Measurements from ENCODE around the gene GNA15. TPM values are rescaled to one million over a fixed set of nuclear protein-coding genes. Genes with fewer than 3 reads are reported as not detected.

The GNA15 gene
- total and polyA plus RNA-seq, 9 donors = 1.5 to 3.9 (median 2.1) TPM

DNA sequence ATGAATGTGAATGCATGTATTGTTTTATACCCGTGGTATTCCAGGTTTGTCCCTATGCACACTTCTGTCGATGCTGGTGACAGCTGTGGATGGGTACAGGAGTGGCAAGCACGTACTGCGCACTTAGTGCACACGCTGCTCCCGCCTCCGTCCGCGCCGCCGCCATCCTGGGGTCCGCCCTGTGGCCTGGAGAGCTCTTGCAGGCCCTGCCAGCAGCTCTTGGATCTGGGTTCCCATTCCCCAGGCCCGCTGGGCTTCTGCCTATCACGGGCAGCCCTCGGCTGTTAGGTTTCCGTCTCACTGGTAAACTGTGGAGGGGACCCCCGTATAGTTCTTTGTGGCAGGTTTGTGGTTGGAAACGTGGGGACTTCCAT is 37.7 kb upstream of the GNA15 start:
- no peaks in the 10 kb centered on the region for H3K9me3 ChIP-seq (replicated peaks; ENCODE audit: control insufficient read depth, low read depth, low read length)
- peak overlapping the region; percentile 78 for H3K27ac ChIP-seq (ENCODE audit: low read length)
- peaks cover 3% of the 10 kb centered on the region for H3K36me3 ChIP-seq (ENCODE audit: control insufficient read depth, insufficient read depth, low read length)
- H3K27me3 ChIP-seq (ENCODE audit: control insufficient read depth, insufficient read depth, low read length) = no peaks in the 10 kb centered on the region
- WGBS (ENCODE audit: insufficient coverage) = 72% methylated on average over 18 of the region's 18 CpGs
- no peak for DNase-seq
- H3K4me3 ChIP-seq (ENCODE audit: low read length) = no peak overlapping the region
- peaks cover 60% of the 10 kb centered on the region for H3K4me1 ChIP-seq (ENCODE audit: control insufficient read depth, insufficient read depth, low read length)

- H3K27me3 ChIP-seq (ENCODE audit: control insufficient read depth, insufficient read depth, low read length) = no peaks in the 10 kb centered on the region
- WGBS (ENCODE audit: insufficient coverage) = 40% methylated on average over 40 of the region's 40 CpGs
- peaks cover 63% of the 10 kb centered on the region for H3K4me1 ChIP-seq (ENCODE audit: control insufficient read depth, insufficient read depth, low read length)
- H3K9me3 ChIP-seq (replicated peaks; ENCODE audit: control insufficient read depth, low read depth, low read length) = no peaks in the 10 kb centered on the region
- no peak for DNase-seq
- no peak overlapping the region for H3K4me3 ChIP-seq (ENCODE audit: low read length)
- H3K36me3 ChIP-seq (ENCODE audit: control insufficient read depth, insufficient read depth, low read length) = peaks cover 3% of the 10 kb centered on the region
- peak overlapping the region; percentile 78 for H3K27ac ChIP-seq (ENCODE audit: low read length)
Measured at GRCh38 chr19:3098515-3099346, 37.1 kb upstream of the GNA15 start.

GRCh38 chr19:3099347-3100145 is 36.3 kb upstream of the GNA15 start:
- Histone ChIP-seq H3K9me3 (replicated peaks; ENCODE audit: control insufficient read depth, low read depth, low read length) (no peaks in the 10 kb centered on the region), H3K4me1 (ENCODE audit: control insufficient read depth, insufficient read depth, low read length) (peaks cover 71% of the 10 kb centered on the region), H3K36me3 (ENCODE audit: control insufficient read depth, insufficient read depth, low read length) (peaks cover 3% of the 10 kb centered on the region), H3K27me3 (ENCODE audit: control insufficient read depth, insufficient read depth, low read length) (no peaks in the 10 kb centered on the region), H3K4me3 (ENCODE audit: low read length) (no peak overlapping the region), H3K27ac (ENCODE audit: low read length) (peak overlapping the region; percentile 78)
- 82% methylated on average over 28 of the region's 29 CpGs for WGBS (ENCODE audit: insufficient coverage)
- DNase-seq = no peak

DNA sequence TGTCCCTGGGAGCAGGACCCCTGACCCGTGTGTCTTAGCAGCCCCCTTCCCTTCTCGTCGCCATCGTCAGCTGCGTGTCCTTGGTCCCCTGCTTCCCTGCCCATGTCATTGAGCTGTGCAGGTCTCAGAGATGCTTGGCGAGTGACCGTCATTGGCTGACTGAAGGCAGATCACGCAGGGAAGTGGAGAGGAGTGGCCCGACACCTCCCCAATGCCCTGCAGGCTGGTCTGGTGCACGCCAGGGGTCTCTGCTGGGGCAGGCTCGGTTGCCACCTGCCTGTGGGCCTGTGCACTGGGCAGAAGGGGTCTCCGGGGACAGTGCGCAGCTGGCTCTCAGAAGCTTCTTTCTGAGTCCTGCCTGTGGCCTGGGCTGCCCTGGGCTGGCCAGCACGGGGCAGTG is 35.5 kb upstream of the GNA15 start:
- no peak for DNase-seq
- WGBS (ENCODE audit: insufficient coverage) = 78% methylated on average over 13 of the region's 14 CpGs

DNA sequence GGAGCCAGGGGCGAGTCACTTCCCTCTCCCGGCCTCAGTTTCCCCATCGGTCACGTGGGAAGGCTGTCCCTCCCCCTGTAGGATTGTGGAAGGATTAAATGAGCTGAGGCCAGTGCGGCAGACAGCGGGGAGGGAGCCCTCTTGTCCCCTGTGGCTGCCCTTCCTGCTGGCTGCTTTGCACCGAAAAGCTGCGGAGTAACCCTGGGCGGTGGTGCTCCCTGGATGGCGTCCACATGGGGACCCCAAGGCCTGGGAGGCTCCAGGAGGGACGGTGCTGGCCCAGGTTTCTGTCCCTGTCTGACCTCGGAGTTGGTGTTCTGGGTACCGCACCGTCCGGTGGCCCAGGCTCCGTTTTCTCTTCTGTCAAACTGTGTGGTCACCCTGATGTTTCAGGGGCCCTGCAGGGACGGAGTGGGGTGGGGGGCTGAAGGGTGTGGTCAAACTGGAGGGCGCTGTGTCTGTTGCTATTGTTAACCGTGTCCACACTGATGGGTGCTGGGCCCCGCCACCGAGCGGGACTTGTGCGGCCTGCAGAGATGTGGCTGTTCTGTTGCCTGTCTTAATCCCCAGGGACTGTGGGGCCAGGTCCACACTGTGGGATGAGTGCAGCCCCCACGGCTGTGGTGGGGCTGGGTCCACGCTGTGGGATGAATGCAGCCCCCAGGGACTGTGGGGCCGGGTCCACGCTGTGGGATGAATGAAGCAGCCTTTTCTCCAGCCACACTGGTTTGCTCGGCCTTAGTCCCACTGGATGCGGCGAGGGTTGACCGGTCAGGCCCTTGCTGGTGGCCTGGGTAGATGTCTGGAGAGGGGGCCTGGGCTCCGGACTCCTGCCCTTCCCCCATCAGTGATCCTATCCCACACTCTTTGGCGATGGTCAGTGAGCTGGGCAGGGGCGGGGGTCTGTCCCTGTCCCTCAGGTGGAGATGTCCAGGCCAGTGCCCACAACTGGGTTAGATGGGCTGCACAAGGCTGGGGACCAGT is 34.8 kb upstream of the GNA15 start:
- no peaks in the 10 kb centered on the region for H3K9me3 ChIP-seq (replicated peaks; ENCODE audit: control insufficient read depth, low read depth, low read length)
- WGBS (ENCODE audit: insufficient coverage) = 65% methylated on average over 21 of the region's 34 CpGs
- H3K36me3 ChIP-seq (ENCODE audit: control insufficient read depth, insufficient read depth, low read length) = peaks cover 3% of the 10 kb centered on the region
- no peaks in the 10 kb centered on the region for H3K27me3 ChIP-seq (ENCODE audit: control insufficient read depth, insufficient read depth, low read length)
- H3K27ac ChIP-seq (ENCODE audit: low read length) = no peak overlapping the region
- H3K4me3 ChIP-seq (ENCODE audit: low read length) = no peak overlapping the region
- DNase-seq = no peak
- H3K4me1 ChIP-seq (ENCODE audit: control insufficient read depth, insufficient read depth, low read length) = peaks cover 60% of the 10 kb centered on the region

More for the DNA sequence above, 35.5 kb upstream of the GNA15 start:
- Histone ChIP-seq H3K27me3 (ENCODE audit: control insufficient read depth, insufficient read depth, low read length) (no peaks in the 10 kb centered on the region), H3K4me1 (ENCODE audit: control insufficient read depth, insufficient read depth, low read length) (peaks cover 67% of the 10 kb centered on the region), H3K4me3 (ENCODE audit: low read length) (no peak overlapping the region), H3K27ac (ENCODE audit: low read length) (no peak overlapping the region), H3K36me3 (ENCODE audit: control insufficient read depth, insufficient read depth, low read length) (peaks cover 3% of the 10 kb centered on the region), H3K9me3 (replicated peaks; ENCODE audit: control insufficient read depth, low read depth, low read length) (no peaks in the 10 kb centered on the region)

DNA sequence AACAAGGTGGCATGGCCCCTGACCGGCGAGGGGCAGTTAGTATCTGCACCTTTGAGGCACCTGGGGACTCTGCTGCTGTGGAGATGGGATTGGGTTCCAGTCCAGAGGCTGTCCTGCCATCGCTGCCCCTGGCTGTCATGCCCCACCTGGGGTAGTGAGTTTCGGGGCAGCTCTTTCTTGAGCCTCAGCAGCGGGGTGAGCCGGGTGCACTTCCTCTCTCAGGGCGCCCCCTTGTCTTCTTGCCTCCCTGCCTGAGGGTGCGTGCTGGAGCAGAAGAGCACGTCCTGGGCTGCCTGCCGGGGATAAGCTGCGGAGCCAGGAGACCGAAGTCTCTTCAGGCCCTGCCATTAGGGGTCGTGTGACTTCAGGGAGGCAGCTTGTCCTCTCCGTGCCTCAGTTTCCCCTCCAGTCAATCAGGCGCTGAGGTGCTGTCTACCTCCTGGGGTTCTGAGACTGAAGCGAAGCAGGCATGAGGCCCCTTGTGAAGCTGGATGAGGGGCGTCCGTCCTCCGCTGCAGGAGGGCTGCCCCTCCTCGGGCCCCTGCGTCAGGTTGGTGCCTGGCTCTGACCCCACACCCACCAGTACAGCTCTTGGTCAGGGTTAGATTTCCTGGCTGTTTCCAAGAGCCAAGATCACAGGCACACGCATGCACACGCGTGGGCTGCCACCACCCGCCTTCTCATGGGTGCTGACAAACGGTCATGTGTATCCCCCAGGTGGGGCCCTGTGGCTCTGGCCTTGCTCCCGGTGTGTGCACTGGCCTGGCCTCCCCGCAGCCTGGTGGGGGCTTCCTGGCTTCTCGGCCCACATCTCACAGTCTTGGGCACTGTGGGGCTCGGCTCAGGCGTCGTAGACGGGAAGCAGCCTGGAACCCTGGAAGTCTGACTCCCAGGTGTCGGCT is 33.3 kb upstream of the GNA15 start:
- peaks cover 3% of the 10 kb centered on the region for H3K36me3 ChIP-seq (ENCODE audit: control insufficient read depth, insufficient read depth, low read length)
- H3K4me1 ChIP-seq (ENCODE audit: control insufficient read depth, insufficient read depth, low read length) = peaks cover 46% of the 10 kb centered on the region
- H3K4me3 ChIP-seq (ENCODE audit: low read length) = no peak overlapping the region
- 85% methylated on average over 29 of the region's 34 CpGs for WGBS (ENCODE audit: insufficient coverage)
- no peaks in the 10 kb centered on the region for H3K9me3 ChIP-seq (replicated peaks; ENCODE audit: control insufficient read depth, low read depth, low read length)
- no peaks in the 10 kb centered on the region for H3K27me3 ChIP-seq (ENCODE audit: control insufficient read depth, insufficient read depth, low read length)
- no peak for DNase-seq
- no peak overlapping the region for H3K27ac ChIP-seq (ENCODE audit: low read length)

DNA sequence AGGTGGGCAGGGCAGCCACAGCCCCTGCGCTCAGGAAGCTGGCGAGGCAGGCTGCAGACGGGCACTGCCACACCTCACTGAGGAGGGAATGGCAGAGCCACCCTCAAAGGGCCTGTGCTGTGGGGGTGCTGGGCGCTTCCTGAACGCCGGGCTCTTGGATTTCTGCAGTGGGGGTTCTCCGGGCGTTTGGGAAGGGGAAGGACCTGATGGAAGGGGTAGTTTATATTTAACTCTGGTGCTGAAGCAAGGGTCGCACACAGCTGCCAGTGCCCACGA is 31.2 kb upstream of the GNA15 start:
- peaks cover 3% of the 10 kb centered on the region for H3K36me3 ChIP-seq (ENCODE audit: control insufficient read depth, insufficient read depth, low read length)
- 72% methylated on average over 9 of the region's 10 CpGs for WGBS (ENCODE audit: insufficient coverage)
- no peak overlapping the region for H3K4me3 ChIP-seq (ENCODE audit: low read length)
- DNase-seq = no peak
- no peak overlapping the region for H3K27ac ChIP-seq (ENCODE audit: low read length)
- H3K27me3 ChIP-seq (ENCODE audit: control insufficient read depth, insufficient read depth, low read length) = no peaks in the 10 kb centered on the region
- H3K9me3 ChIP-seq (replicated peaks; ENCODE audit: control insufficient read depth, low read depth, low read length) = no peaks in the 10 kb centered on the region
- peaks cover 24% of the 10 kb centered on the region for H3K4me1 ChIP-seq (ENCODE audit: control insufficient read depth, insufficient read depth, low read length)

DNA sequence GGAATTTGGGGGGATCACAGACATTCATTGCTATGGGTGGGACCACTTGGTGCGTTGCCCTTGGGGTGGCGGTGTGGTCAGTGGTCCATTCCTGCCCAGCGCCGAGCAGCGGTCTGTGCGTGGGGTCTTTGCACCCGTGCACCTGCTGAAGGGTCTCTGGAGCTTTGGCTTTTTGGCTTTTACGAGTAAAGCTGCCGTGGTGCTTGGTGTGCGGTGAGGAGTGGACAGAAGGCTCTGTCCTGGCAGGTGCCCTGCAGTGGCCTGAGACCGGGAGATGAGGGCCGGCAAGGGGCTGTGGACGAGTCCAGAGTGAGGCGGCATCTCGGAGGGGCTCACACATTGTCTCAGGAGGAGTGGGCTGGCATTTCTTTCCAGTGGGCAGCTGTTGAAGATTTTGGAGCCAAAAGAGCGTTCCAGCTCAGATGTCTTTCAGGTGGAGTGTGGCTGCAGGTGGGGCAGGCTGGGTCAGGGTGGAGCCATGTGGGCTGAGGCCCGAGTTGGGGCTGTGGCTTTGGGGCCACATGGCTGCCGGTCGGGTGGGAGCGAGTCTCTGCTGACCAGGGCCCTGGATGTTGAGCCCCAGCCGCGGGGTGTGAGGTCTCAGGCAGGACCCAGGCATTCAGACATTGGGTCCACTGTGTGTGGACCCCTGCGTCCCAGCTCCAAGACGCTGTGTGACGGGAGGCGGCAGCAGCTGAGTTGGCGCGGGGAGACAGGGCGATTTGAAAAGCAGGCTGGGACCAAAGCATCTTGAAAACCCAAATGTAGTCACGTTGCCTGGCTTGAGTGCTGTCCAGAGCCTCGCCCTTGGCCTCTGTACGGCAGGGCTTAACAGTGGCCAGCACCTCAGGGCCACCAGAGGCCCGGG is 30.0 kb upstream of the GNA15 start:
- no peaks in the 10 kb centered on the region for H3K27me3 ChIP-seq (ENCODE audit: control insufficient read depth, insufficient read depth, low read length)
- DNase-seq = no peak
- peaks cover 3% of the 10 kb centered on the region for H3K36me3 ChIP-seq (ENCODE audit: control insufficient read depth, insufficient read depth, low read length)
- no peaks in the 10 kb centered on the region for H3K9me3 ChIP-seq (replicated peaks; ENCODE audit: control insufficient read depth, low read depth, low read length)
- peaks cover 13% of the 10 kb centered on the region for H3K4me1 ChIP-seq (ENCODE audit: control insufficient read depth, insufficient read depth, low read length)
- H3K4me3 ChIP-seq (ENCODE audit: low read length) = no peak overlapping the region
- 75% methylated on average over 33 of the region's 33 CpGs for WGBS (ENCODE audit: insufficient coverage)
- H3K27ac ChIP-seq (ENCODE audit: low read length) = no peak overlapping the region

Measured in muscle of leg (tissue), 11 donors.